Astrocyte of the cerebellum (primary cell): Measurements from ENCODE around the gene CMTM8.

Experiments used
- DNase-seq: peaks from one replicate; pipeline ENCODE4 v3.0.0-alpha.2; 2011; ENCODE audit warnings: low read depth
- H3K4me3 ChIP-seq: 2 replicates; pipeline ENCODE4 v1.5.1; 2011; ENCODE audit warnings: mild to moderate bottlenecking, low read depth, low read length, moderate library complexity
- in situ Hi-C: cut with HindIII; loops from 2 replicates; pipeline ENCODE4 v1.10.0; 2017; ENCODE audit warnings: low sequenced_read_pairs
- TF ChIP-seq, protein P1 (sequence below): IDR thresholded peaks from 2 replicates; pipeline ENCODE4 v1.5.1; 2012; ENCODE audit warnings: low read length, low read depth, moderate library complexity, mild to moderate bottlenecking; ENCODE audit errors: missing control alignments

Gene CMTM8

DNA sequence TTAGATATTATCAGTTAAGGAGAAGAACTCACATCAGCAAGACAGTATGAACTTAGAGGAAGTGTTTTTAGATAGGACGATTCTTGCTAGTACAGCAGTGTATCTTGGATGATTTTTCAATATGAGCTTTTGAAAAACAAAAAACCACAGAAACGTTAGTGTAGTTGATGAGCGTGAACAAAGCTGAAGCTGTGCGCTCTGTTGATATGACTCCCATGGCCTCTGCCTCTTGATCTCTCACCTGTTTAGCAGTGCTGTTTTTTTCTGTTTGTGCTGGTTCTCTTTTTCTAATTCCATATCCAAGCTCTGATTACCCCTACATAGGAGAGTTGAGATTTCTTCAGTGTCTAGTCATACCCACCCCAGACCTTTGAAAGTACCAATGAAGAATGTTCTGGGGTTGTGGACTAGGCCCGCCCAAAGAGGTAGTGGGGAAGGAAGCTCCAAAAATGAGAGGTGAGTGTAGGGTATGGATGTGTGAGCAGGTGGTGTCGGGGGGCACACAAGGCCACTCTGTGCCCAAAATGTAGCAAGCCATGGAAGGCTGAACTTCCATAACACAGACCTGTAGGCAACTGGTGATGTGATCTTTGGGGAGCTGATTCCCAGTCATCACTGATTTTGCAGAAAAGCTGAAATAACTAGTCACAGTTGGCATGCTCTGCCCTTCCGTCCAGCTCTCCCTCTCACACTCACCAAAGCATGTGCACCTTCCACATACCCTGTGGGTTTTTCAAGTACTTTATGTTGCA is 133.2 kb downstream of the CMTM8 start:
- TF ChIP-seq, protein P1, sequence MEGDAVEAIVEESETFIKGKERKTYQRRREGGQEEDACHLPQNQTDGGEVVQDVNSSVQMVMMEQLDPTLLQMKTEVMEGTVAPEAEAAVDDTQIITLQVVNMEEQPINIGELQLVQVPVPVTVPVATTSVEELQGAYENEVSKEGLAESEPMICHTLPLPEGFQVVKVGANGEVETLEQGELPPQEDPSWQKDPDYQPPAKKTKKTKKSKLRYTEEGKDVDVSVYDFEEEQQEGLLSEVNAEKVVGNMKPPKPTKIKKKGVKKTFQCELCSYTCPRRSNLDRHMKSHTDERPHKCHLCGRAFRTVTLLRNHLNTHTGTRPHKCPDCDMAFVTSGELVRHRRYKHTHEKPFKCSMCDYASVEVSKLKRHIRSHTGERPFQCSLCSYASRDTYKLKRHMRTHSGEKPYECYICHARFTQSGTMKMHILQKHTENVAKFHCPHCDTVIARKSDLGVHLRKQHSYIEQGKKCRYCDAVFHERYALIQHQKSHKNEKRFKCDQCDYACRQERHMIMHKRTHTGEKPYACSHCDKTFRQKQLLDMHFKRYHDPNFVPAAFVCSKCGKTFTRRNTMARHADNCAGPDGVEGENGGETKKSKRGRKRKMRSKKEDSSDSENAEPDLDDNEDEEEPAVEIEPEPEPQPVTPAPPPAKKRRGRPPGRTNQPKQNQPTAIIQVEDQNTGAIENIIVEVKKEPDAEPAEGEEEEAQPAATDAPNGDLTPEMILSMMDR = no peak
- DNase-seq = no peak
- H3K4me3 ChIP-seq = no peak overlapping the region
- in situ Hi-C loops = no loop called here

DNA sequence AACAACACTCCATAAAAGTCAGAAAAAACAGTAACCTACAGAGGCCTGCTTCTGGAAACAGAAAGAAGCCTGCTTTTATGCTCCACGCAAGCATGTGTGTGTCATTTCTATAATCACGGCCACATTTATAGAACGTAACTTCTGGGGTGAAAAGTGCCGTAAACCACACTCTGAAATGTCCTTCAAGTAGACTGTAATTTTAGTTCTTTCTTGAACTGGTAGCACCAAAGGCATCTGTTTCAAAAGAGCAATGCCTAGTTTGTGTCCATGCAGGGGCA is 133.7 kb downstream of the CMTM8 start:
- TF ChIP-seq, protein P1 = no peak
- in situ Hi-C loops = no loop called here
- no peak for DNase-seq

GRCh38 chr3:32373276-32373675 is 134.8 kb downstream of the CMTM8 start:
- in situ Hi-C loops = no loop called here
- TF ChIP-seq, protein P1 = no peak
- DNase-seq = no peak
- no peak overlapping the region for H3K4me3 ChIP-seq

More for the DNA sequence above, 133.7 kb downstream of the CMTM8 start:
- no peak overlapping the region for H3K4me3 ChIP-seq

GRCh38 chr3:32373844-32374243 is 135.4 kb downstream of the CMTM8 start:
- no peak overlapping the region for H3K4me3 ChIP-seq
- no peak for DNase-seq
- in situ Hi-C loops = no loop called here
- TF ChIP-seq, protein P1 = no peak

DNA sequence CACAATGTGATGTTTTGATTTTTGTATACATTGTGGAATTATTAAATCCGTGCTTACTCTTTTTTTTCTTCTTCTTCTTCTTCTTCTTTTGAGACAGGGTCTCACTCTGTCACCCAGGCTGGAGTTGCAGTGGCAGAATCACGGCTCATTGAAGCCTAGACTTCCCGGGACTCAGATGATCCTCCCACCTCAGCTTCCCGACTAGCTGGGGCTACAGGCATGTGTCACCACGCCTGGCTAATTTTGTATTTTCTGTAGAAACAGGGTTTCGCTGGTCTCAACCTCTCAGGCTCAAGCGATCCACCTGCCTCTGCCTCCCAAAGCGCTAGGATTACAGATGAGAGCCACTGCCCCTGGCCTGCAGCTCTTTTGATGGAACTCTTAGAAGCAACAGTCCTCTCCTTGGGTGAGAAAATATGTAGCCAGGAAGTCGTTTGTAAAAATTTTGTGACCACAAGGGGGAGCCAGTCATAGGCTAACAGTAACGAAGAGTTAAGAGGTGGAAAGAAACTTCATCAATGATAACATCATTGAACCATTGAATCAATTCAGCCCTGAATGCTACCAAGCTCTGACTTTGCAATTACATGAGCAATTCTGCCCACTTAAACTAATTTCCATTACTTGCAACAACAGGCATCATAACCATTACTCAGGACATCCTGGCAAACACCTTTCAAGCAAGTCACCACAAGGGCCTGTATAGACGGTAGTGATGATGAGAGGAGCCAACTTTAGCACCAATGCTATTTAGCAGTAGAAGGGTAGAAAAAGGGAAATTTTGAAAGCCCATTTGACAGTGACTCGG is 136.5 kb downstream of the CMTM8 start:
- TF ChIP-seq, protein P1 = peak; percentile 58
- H3K4me3 ChIP-seq = no peak overlapping the region
- in situ Hi-C loops = no loop called here
- DNase-seq = peak; percentile 73

- in situ Hi-C loops = no loop called here
- no peak overlapping the region for H3K4me3 ChIP-seq
- no peak for DNase-seq
- TF ChIP-seq, protein P1 = no peak
These were observed 137.1 kb downstream of the CMTM8 start for GRCh38 chr3:32375596-32375930.
